ENCODE results near the gene ACOD1.

- no peak for TF ChIP-seq POLR2A (IDR thresholded peaks at IDR 0.05)
- no peak for TF ChIP-seq CTCF (IDR thresholded peaks at IDR 0.05)
Observed at GRCh38 chr13:76950101-76950500, 1.8 kb downstream of the ACOD1 start.
